WI38 (cell line): ENCODE results near the gene KCND3.

ENCODE experiments used
- H3K4me3 ChIP-seq: 2 replicates; pipeline ENCODE4 v1.5.1; 2011; ENCODE audit warnings: low read depth, mild to moderate bottlenecking, control low read depth, low read length
- CTCF ChIP-seq: IDR thresholded peaks from 2 replicates; pipeline ENCODE4 v1.5.1; 2012; ENCODE audit warnings: low read depth, mild to moderate bottlenecking, control low read depth, low read length

Gene KCND3

GRCh38 chr1:111735321-111735720 is 254.1 kb downstream of the KCND3 start:
- TF ChIP-seq CTCF = no peak
- no peak overlapping the region for H3K4me3 ChIP-seq

- TF ChIP-seq CTCF = no peak
- no peak overlapping the region for H3K4me3 ChIP-seq
These were observed 254.6 kb downstream of the KCND3 start for GRCh38 chr1:111734856-111735255.

GRCh38 chr1:111734426-111734825 is 255.0 kb downstream of the KCND3 start:
- H3K4me3 ChIP-seq = no peak overlapping the region
- TF ChIP-seq CTCF = no peak

DNA sequence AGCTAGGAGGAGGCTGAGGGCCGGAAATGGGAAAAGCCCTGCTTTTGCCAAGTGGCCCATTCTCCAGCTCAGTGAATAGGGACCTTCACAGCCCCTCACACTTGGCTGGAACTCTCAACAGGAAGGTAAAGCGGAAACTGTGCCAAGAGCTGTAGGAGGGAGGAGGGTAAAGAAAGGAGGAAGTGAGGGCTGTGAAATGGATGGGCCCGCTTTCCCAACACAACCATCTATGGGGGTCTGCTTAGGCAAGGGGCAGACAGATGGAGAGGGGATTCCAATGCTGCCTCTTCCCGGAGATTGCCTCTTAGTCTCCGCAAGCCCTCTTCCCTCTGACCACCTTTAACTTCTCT is 255.5 kb downstream of the KCND3 start:
- no peak overlapping the region for H3K4me3 ChIP-seq
- TF ChIP-seq CTCF = no peak

- no peak for TF ChIP-seq CTCF
These were observed 256.1 kb downstream of the KCND3 start for GRCh38 chr1:111733183-111733991.

GRCh38 chr1:111732718-111733117 is 256.8 kb downstream of the KCND3 start:
- no peak overlapping the region for H3K4me3 ChIP-seq
- no peak for TF ChIP-seq CTCF

More at GRCh38 chr1:111733183-111733991, 256.1 kb downstream of the KCND3 start:
- no peak overlapping the region for H3K4me3 ChIP-seq

- H3K4me3 ChIP-seq = no peak overlapping the region
- TF ChIP-seq CTCF = no peak
These were observed 257.5 kb downstream of the KCND3 start for GRCh38 chr1:111731956-111732355.
